Measurements from ENCODE around the gene OXCT1.

- no peak for TF ChIP-seq POLR2A (IDR thresholded peaks at IDR 0.05; ENCODE audit: low read depth, low read length)
- TF ChIP-seq, protein P1, sequence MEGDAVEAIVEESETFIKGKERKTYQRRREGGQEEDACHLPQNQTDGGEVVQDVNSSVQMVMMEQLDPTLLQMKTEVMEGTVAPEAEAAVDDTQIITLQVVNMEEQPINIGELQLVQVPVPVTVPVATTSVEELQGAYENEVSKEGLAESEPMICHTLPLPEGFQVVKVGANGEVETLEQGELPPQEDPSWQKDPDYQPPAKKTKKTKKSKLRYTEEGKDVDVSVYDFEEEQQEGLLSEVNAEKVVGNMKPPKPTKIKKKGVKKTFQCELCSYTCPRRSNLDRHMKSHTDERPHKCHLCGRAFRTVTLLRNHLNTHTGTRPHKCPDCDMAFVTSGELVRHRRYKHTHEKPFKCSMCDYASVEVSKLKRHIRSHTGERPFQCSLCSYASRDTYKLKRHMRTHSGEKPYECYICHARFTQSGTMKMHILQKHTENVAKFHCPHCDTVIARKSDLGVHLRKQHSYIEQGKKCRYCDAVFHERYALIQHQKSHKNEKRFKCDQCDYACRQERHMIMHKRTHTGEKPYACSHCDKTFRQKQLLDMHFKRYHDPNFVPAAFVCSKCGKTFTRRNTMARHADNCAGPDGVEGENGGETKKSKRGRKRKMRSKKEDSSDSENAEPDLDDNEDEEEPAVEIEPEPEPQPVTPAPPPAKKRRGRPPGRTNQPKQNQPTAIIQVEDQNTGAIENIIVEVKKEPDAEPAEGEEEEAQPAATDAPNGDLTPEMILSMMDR (IDR thresholded peaks at IDR 0.05; ENCODE audit: extremely low read depth in 1 of 2, insufficient read depth in 1 of 2, low read depth in 1 of 2, low read length in 2 of 2), result no peak
- no peak for TF ChIP-seq MAX (IDR thresholded peaks at IDR 0.05; ENCODE audit: insufficient read depth, insufficient read length)
- TF ChIP-seq FOS (IDR thresholded peaks at IDR 0.05; ENCODE audit: borderline replicate concordance, insufficient read depth, low read length), result no peak
- no peak for TF ChIP-seq EZH2 (IDR thresholded peaks at IDR 0.05; ENCODE audit: borderline replicate concordance, low read depth, low read length, severe bottlenecking)
- no peak for TF ChIP-seq POLR2AphosphoS5 (IDR thresholded peaks at IDR 0.05; ENCODE audit: insufficient read depth, low read depth, low read length)
- TF ChIP-seq JUN (IDR thresholded peaks at IDR 0.05; ENCODE audit: borderline replicate concordance, insufficient read depth, insufficient read length, low read depth), result no peak
- no peak for TF ChIP-seq MYC (IDR thresholded peaks at IDR 0.05; ENCODE audit: low read depth, low read length)
- TF ChIP-seq GATA2 (IDR thresholded peaks at IDR 0.05; ENCODE audit: insufficient read depth, insufficient read length, low read depth, low read length), result no peak
Observed at GRCh38 chr5:41683181-41683580, 187.0 kb downstream of the OXCT1 start.
